Right lobe of liver (tissue), 4 donors: Measurements from ENCODE around the gene DUSP16.
A peak's percentile ranks its signal among the peaks of the same experiment; 100 is the strongest.

ENCODE experiments used
- POLR2A ChIP-seq: fragments of 450-650 bp; IDR thresholded peaks from one replicate; pipeline ENCODE4 v1.6.1; 2017; ENCODE audit warnings: antibody characterized with exemption, mild to moderate bottlenecking
- TF ChIP-seq, protein P1 (sequence below), 4 donors: fragments of 200-600 bp in 3 of 4; fragments of 450-650 bp in 1 of 4; IDR thresholded peaks; one replicate each; pipeline versions ENCODE4 v1.5.1 to v1.8.0; 2016 to 2022; ENCODE audit warnings: antibody characterized with exemption in 4 of 4, mild to moderate bottlenecking in 2 of 4
- donor health status: DM: no; HTN: no; CAD: no.
- donor health status: DM: no; HTN: no; CAD: no.
- donor health status: DM: no; HTN: yes; CAD: no.

DNA sequence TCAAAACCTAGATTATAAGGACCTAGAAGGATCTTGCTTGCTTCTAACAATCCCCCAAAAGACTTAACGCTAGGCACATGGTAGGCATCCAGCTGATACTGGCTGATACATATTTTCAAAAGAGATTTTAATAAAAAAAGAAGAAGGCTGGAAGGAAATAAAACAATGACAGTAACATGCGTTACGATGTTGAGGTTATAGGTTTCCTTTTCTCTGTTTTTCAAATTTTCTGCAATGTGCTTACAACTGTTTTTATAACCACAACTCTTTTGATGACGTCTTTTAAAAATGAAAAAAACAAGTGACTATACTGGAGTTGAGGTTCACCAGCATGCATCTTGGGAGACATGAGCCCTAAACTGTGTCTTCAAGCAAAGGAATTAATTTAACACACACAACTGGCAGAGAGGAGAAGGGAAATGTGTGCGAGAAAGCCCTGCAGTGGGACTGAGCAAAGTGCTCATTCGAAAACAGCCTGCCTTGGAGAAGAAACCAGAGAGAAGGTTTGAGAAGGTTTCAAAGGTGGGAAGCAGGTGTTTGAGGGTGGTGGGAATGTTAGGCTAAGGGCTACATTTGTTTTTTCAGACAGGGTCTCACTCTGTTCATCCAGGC lies 80.4 kb downstream of the DUSP16 start:
- TF ChIP-seq, protein P1, sequence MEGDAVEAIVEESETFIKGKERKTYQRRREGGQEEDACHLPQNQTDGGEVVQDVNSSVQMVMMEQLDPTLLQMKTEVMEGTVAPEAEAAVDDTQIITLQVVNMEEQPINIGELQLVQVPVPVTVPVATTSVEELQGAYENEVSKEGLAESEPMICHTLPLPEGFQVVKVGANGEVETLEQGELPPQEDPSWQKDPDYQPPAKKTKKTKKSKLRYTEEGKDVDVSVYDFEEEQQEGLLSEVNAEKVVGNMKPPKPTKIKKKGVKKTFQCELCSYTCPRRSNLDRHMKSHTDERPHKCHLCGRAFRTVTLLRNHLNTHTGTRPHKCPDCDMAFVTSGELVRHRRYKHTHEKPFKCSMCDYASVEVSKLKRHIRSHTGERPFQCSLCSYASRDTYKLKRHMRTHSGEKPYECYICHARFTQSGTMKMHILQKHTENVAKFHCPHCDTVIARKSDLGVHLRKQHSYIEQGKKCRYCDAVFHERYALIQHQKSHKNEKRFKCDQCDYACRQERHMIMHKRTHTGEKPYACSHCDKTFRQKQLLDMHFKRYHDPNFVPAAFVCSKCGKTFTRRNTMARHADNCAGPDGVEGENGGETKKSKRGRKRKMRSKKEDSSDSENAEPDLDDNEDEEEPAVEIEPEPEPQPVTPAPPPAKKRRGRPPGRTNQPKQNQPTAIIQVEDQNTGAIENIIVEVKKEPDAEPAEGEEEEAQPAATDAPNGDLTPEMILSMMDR (IDR thresholded peaks at IDR 0.05): no peak
- peak; percentile 28 for TF ChIP-seq POLR2A
